H4 (cell line): ENCODE results near the gene CFAP54. TPM values are rescaled to one million over a fixed set of nuclear protein-coding genes. Genes with fewer than 3 reads are reported as not detected.
"Not testable (repeated sequence)": the region's sequence is repeated elsewhere in the genome, so short reads cannot be mapped to it uniquely, and the experiment has no call there.

Experiments used
- DNase-seq: peaks from one replicate; pipeline ENCODE4 v3.0.0-alpha.2; 2015; ENCODE audit warnings: low spot score
- total RNA-seq: library from RNA; depleted of rRNA; stranded (reverse); fragments of >200 nt; shearing (Covaris generic); gene quantifications from 2 replicates; pipeline ENCODE4 v1.2.3, GENCODE V29; 2014; rRNA removed

Gene CFAP54, protein sequence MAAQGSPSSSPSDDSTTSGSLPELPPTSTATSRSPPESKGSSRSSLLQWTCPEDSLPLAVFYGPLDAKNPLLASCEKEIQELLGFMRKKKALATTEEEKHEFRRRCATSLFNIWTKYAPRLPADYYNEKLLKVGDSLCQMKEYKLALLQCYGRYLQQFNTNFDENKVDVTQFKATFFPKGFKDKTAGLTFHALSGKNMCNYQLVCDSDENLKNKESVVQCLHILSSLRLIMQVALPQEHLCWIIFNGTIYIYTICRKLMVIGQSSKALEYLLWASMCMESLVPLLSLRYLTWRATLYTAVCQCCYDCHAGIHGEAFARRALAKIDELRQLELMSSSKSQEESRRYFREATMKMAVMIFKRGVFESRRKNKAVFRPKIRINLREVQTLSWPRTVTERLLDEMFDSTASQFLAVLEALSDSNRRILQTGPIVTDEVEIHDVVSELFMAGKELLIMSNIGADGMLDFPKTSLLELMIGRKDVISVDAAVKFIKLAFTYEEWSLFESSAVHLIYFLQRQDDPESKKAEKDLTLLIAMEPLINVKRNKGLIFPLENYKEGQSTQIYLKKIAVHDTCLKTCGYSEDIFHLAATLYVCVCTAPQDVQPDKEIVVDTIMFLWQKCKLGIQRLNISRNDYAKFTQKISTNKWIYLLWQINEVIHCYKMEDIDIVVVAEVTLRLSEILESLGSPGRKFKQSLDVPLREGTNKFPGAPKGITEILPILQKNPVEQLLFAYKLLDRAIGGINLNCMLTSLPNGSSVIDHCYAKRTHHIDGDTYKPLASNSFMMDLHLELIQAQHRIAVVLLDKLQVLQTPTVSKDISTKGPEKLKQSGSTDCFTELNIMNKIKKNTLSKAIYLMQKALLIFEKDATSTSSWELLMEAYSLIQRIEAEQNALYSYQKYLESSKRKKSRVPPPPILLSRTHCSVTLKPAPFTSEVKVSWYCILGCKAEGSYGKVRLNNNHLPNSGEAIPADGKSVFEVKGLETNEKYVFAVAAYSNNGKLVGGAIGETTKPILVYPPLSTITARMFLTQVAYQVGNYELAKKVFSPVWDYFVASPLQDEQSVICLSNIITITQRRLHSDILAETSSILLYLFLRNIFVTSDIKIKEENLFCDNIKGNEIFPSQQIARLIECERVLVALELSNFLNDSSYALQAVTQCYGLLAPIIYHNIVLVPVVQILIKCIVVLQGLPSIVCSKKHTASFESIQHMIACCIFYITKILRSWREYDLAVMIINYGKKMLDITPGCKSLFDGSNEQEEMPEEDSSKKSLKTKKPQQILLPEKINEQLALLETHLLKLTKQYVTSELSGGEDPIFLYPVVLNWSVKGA (N-terminal part only)
- 0.64 and 1.8 TPM in 2 replicates for total RNA-seq

DNA sequence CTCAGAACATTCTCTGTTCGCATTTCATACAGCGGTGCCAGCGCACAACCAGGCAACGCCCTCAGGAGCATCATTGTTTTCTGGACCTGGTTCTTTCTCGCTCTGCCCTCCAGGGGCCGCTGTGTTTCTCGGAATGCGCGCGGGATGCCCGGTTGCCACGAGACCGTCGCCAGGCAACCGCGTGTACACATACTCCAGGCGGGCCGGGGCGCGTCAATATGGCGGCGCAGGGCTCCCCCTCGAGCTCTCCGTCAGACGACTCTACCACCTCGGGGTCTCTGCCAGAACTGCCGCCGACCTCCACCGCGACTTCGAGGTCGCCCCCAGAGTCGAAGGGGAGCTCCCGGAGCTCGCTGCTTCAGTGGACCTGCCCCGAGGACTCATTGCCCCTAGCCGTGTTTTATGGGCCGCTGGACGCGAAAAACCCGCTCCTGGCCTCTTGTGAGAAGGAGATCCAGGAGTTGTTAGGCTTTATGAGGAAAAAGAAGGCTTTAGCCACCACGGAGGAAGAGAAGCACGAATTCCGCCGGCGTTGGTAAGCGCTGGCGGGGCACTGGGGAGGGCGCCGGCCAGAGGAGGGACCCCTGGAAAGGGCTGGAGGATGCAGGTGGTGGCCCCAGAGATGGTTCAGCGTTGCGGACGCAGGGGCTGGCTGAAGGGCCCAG is at the start of gene CFAP54:
CFAP54 (plus strand) TSS at position 186 of the 665 bp plus-strand sequence; CDS start at position 219, 33 bp downstream.
- peak; percentile 90 for DNase-seq

- no peak for DNase-seq
These were observed 47.6 kb upstream of the CFAP54 start for GRCh38 chr12:96441816-96442215.

- no peak for DNase-seq
These were observed 46.5 kb upstream of the CFAP54 start for GRCh38 chr12:96442906-96443305.

GRCh38 chr12:96444399-96444798 is 45.0 kb upstream of the CFAP54 start:
- no peak for DNase-seq

GRCh38 chr12:96445691-96446583 is 43.4 kb upstream of the CFAP54 start:
- peak; percentile 65 for DNase-seq

GRCh38 chr12:96447256-96447655 is 42.1 kb upstream of the CFAP54 start:
- no peak for DNase-seq

GRCh38 chr12:96448300-96448699 is 41.1 kb upstream of the CFAP54 start:
- DNase-seq, result peak; percentile 87

DNA sequence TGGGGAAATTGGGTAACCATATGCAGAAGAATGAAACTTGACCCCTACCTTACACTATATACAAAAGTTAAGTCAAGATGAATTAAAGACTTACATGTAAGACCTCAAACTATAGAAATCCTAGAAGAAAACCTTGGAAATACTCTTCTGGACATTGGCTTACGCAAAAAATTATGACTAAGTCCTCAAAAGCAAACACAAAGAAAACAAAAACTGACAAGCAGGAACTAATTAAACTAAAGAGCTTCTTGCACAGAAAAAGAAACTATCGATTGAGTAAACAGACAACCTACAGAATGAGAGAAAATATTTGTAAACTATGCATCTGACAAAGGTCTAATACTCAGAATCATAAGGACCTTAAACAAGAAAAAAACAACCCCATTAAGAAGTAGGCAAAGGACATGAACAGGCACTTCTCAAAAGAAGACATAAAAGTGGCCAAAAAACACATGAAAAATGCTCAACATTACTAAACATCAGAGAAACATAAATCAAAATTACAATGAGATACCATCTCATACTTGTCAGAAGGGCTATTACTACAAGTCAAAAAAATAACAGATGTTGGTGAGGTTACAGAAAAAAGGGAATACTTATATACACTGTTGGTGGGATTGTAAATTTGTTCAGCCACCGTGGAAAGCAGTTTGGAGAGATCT is 37.0 kb upstream of the CFAP54 start:
- DNase-seq, result no peak

GRCh38 chr12:96454396-96454795 is 35.0 kb upstream of the CFAP54 start:
- DNase-seq, result no peak

DNA sequence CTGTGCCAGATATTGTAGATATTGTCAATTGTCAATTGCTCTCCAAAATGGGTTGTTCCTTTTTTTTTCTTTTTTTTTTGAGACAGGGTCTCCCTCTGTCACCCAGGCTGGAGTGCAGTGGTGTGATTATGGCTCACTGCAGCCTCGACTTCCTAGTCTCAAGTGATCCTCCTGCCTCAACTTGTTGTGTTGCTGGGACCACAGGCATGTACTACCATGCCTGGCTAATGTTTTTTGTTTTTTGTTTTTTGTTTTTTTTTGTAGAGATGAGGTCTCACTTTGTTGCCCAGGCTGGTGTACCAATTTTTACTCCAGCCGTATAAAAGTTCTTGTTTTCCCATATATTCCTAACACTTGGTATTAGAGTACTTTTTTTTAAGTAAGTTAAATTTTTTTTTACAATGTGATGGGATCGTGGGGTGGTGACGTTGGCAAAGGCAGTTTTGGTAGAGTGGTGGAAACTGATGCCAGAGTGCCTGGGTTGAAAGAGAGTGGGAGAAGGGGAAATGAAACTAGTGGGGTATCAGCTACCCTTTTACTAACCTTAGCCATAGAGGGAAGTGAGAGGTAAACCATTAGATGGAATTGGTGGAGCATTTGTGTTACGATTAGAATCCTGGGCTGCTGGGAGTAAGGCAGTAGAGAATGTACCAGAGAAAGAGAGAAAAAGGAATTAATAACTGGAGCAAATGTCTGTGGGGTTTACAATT is 33.0 kb upstream of the CFAP54 start:
- no peak for DNase-seq

DNA sequence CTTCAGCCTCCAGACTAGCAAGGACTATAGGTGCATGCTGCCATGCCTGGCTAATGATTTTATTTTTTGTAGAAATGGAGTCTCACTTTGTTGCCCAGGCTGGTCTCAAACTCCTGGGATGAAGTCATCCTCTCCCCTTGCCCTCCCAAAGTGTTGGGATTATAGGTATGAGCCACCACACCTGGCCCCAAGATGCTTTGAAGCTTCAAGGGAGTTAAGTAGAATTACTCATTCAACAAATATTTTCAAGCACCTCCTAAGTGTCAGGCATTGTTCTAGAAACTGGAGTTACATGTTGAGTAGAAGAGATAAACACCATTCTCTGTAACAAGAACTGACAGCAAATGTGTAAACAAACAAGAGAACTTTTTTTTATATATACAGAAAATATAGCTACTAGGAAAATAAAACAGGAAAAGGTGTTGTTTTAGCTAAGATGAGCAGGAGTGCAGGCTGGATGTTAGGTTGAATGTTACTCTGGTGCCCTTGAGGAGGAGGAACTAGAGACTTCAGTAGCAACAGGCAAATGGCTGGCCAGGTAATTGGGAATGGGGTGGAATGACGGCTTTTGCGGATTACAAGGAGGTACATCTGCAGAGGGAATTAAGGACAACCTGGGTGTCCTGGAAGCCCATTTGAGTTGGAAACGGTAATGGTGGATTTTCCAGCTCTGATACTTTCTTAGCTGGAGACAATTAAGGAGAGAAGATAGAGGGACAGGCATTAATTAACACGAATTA is 32.0 kb upstream of the CFAP54 start:
- no peak for DNase-seq

DNA sequence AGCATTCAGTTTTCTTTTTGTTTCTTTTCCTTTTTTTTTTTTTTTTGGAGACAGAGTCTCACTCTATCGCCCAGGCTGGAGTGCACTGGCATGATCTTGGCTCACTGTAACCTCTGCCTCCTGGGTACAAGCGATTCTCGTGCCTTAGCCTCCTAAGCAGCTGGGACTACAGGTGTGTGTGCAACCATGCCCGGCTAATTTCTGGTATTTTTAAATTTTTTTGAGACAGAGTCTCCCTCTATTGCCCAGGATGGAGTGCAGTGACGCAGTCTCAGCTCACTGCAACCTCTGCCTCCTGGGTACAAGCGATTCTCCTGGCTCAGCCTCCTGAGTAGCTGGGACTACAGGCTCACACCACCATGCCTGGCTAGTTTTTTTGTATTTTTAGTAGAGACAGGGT is 30.1 kb upstream of the CFAP54 start:
- not testable (repeated sequence) for DNase-seq

DNA sequence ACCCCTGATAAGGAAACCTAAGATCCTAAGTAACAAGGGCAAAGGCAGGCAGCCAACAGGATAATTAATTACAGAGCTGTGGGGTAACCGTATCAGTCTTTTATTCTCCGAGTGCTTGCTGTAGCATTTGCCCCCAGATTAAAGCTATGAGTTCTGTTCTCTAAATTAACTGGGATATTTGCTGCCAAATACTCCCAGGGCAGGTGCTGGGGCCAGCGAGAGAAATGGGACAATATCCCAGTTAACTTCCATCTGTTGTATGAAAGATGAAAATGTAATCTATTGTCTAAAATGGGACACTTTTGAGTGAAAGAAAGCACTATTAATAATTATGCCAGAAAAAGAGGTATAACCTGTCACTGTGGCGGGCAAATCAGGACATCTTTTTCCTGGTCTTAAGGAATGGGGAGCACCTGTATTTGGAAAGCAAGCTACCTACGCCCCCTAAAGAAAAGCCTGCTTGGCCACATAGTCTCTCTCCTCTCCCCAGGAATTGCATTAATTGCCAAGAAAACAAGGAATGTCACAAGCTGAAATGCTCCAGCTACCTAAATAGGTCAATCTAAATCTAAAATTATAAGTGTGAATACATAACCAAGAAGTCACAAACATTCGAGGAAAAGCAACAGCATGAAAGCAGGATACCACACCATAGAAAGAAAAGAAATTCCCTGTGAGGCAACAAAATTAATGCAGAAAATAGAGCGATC is 26.7 kb upstream of the CFAP54 start:
- DNase-seq, result no peak

- DNase-seq, result no peak
These were observed 23.5 kb upstream of the CFAP54 start for GRCh38 chr12:96465896-96466295.

DNA sequence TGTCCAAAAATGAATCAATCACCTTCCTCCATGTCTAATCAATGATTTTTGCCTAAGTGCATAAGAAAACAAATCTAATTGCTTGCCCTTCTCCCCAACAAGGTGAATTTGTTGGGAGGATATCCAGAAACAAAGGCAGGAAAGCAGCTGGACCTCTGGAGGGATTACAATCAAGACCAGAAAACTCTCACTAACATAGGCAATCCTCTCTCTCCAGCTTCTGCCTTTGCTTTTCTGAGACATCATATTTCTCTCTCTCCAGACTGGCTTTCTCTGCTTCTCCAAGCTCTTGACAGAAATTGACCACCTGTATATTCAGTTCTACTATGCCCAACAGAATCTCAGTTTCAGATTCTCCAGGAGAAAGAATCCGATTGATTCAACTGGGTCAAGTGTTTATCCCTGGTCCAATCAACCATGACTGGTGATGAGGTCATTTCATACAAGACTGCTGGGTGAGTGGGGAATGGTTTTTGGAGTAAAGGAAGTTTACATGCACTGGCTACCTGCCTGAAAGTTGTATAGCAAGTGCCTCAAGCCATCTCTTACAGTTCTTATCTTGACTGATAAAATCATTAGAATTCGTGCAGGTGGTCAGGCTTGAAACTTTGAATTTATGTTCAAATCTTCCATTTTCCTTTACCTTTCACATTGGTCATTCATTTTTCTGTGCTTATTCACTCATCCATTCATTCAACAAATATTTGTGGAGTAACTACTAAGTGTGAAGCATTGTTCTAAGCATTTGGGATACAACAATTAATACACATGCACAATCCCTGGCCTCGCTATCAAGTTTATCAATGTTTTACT is 22.2 kb upstream of the CFAP54 start:
- DNase-seq, result peak; percentile 45

- DNase-seq, result no peak
These were observed 17.9 kb upstream of the CFAP54 start for GRCh38 chr12:96471368-96472050.
